ENCODE measurements around the gene PRICKLE4.

DNA sequence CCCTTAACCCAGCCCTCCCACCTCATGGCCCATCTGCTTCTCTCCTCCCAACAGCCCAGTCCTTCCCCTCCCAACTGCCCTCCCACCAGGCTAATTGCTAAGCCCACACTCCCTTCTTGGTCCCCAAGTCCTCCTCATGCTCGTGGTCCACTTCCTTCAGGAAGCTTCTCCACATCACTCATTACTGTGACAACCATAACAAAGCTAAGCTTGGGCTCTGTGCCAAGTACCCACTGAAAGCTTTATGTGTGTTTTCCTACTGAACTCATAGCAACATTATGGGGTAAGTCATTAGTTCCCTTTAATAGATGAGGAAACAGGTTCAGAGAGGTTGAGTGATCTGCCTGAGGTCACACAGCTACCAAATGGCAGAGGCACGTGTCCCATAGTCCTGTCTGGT, 17.1 kb upstream of the PRICKLE4 start:
- TF ChIP-seq, protein P1, sequence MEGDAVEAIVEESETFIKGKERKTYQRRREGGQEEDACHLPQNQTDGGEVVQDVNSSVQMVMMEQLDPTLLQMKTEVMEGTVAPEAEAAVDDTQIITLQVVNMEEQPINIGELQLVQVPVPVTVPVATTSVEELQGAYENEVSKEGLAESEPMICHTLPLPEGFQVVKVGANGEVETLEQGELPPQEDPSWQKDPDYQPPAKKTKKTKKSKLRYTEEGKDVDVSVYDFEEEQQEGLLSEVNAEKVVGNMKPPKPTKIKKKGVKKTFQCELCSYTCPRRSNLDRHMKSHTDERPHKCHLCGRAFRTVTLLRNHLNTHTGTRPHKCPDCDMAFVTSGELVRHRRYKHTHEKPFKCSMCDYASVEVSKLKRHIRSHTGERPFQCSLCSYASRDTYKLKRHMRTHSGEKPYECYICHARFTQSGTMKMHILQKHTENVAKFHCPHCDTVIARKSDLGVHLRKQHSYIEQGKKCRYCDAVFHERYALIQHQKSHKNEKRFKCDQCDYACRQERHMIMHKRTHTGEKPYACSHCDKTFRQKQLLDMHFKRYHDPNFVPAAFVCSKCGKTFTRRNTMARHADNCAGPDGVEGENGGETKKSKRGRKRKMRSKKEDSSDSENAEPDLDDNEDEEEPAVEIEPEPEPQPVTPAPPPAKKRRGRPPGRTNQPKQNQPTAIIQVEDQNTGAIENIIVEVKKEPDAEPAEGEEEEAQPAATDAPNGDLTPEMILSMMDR (IDR thresholded peaks at IDR 0.05; ENCODE audit: low read length), result no peak
- TF ChIP-seq EZH2phosphoT487 (IDR thresholded peaks at IDR 0.05; ENCODE audit: low read length), result no peak
